GM19328 (cell line): ENCODE data around the gene DGKD.
A peak's percentile ranks its signal among the peaks of the same experiment; 100 is the strongest.

Experiments used
- ATAC-seq: cut with Tn5 transposase; IDR thresholded peaks from one replicate; pipeline ENCODE4 v1.9.1; 2021; ENCODE audit warnings: mild to moderate bottlenecking, moderate library complexity; ENCODE audit not compliant: unreplicated experiment

Gene DGKD

DNA sequence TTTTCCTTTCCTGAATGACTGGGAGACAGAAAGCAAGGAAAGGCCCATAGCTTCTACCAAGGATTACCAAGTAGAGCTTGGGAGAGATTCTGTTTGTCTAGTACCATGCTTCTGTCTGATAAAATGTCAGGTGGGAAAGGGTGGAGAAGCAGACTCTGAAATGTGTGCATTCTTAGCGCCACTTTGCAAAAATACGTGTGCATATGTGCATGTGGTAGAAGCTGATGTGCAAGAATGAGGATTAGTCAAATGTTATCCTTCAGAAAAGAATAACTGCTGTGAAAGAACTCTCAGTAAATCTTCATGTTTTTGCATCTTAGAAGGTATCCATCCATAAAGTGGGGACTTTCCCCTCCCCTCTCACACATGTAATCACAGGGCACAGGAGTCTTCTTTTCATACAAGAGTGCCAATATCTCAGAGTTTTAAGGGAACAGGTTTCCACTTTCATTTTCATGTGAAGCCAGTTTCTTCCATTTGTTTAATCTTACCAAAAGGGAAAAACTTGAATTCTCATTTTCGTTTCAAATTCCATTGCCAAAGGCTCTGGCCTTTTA is 15.4 kb upstream of the DGKD start:
- no peak for ATAC-seq

GRCh38 chr2:233339427-233339826 is 14.9 kb upstream of the DGKD start:
- no peak for ATAC-seq

- no peak for ATAC-seq
Measured at GRCh38 chr2:233341296-233341695, 13.0 kb upstream of the DGKD start.

DNA sequence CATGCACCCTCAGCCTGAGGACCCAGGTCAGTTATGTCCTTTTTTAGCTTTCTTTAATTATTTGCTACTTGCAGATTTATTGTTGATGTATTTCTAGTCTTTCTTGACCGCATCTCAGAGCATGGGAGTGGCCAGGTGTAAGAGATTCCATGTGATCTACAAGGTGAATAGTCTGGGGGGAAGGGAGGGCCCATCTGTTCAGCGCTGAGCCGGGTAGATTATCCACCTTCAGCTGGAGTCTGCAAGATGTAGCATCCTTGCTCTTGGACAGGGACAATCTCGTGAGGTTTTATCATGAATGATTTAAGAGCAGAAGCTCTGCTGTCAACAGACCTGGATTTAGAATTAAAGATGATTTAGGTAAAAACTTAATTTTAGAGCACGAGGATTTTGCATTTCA is 12.0 kb upstream of the DGKD start:
- ATAC-seq: no peak

DNA sequence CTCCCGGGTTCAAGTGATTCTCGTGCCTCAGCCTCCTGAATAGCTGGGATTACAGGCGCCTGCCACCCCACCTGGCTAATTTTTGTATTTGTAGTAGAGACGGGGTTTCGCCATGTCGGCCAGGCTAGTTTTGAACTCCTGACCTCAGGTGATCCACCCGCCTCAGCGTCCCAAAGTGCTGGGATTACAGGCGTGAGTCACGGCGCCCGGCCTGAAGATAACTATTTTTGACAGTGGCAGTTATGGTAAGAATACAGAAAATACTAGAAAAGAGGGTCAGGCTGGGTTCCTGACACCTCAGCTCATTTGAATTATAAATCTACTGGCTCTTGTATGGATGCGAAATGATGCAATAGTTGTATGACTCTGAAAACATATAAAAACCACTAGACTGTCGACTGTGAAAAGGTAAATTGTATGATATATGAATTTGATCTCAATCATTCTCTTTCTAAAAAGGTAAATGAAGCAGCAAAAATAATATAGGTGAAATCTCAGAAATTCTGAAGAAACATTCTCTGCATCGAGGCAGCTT is 11.1 kb upstream of the DGKD start:
- ATAC-seq: no peak

DNA sequence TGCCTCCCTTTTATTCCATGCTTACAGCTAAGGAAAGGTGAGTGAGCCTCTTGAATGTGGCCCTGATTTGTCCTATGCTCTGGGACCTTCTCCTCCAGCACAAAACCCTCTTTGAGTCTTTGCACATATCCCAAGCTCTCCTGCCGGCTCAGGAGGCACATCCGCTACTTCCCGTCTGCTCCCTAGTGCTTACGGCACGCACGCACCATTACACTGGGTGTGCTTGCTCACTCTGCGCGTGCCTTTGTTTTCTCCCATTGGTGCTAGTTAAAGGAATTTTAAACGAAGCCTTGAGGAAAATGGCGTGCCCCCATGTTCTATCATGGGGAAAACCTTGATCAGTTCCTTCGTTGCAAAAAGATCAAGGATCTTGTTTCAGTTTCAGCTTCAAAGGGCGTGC is 7.9 kb upstream of the DGKD start:
- ATAC-seq: no peak

- no peak for ATAC-seq
Measured at GRCh38 chr2:233346930-233347329, 7.4 kb upstream of the DGKD start.

DNA sequence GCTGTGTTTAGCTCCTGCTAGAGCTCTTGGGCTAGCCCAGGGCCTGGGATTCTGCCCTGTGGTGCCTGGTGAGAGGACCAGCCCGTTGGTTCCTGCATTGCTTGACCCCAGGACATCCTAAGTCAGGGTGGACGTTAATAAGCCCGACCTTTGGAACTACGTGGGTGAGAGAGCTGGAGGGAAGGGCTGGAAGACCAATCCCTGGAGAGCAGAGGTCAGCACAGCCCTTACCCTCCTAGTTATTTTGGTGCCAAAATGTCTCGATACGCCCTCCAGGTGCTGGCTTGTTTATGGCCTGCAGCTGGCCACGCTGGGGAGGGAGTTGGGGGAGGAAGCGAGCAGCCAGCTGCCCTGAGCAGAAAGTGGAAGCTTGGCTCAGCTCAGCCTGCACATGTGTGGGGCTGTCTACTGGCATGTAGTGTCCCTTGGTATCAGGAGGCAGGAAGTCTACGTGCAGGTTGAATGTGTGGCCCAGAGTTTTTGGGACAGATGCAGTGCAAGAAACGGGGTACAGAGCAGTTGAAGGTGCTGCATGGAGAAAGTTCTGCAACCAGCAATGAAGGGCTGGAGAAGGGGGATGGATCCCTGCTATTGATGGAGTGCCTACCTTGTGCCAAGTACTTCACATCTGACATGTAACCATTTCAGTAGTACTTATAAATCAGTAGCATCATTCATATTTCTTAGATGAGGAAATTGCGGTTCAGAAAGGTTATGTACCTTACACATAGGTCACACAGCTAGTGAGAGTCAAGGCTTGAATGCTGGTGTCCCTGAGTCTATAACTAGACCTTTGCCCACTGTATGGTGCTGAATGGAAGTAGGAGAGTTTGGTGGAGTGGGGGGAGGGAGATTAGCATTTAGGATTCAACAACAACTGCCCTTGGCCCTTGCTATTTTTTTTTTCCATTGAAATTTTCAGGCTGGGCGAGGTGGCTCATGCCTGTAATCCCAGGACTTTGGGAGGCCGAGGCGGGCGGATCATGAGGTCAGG is 5.0 kb upstream of the DGKD start:
- no peak for ATAC-seq

DNA sequence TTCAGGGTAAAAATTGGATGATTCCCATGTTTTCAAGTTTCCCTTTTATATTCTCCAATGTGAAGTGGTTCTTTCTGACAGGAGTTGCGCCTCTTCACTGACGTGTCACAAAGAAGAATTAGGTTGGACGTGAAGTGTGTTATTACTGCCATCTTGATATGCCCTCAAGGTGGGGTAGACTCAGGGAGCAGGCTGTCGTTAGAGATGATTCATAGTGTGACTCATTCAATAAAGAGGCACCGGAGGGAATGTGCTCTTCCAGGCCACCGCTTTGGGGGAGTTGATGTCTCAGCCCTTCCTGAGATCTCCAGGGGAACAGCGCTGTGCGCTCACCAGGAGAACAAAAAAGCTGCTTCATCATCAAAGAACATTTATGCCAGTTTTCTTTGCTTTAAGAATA is 3.6 kb upstream of the DGKD start:
- ATAC-seq: no peak

GRCh38 chr2:233351423-233351822 is 2.9 kb upstream of the DGKD start:
- no peak for ATAC-seq

- ATAC-seq: no peak
Measured at GRCh38 chr2:233352141-233352842, 2.0 kb upstream of the DGKD start.

GRCh38 chr2:233353101-233353768 is 1.1 kb upstream of the DGKD start:
- no peak for ATAC-seq

GRCh38 chr2:233354500-233354924 is 218 bp downstream of the DGKD start:
- peak; percentile 39 for ATAC-seq

- no peak for ATAC-seq
Measured at GRCh38 chr2:233354971-233355574, 779 bp downstream of the DGKD start.

- ATAC-seq: no peak
Measured at GRCh38 chr2:233355916-233356315, 1.6 kb downstream of the DGKD start.

DNA sequence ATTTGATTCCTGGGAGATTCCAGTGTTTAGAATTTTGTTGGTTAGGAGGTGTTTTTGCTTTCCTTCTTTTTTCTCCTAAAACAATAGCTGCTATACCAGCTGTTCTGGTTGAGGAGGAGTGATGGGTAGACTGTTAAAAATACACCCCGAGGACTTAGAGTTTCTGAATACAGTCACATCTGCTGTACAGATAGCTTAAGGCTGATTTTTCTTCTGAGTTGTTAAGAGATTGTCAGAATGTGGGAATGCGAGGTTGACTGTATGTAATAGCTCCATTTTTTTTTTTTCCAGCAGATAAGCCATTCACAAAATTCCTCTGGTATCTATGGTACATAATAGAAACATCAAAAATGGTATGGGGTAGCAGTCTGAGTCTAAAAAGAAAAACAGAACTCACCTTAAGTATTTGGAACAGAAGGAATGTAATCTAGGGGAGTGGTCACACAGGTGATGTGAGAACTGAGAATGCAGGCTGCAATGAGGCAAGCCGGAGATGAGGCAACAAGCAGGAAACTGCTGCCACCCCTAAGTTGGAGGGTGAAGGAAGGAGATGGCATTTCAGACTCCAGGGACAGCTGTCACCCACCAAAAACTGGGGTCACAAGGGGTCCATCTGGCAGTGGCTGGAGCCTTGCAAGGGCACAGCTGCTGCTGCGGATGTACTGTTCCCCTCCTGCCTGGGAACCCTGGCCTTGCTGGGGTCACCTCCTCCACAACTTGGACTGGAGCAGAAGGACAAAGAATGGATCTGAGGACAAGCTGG is 2.4 kb downstream of the DGKD start:
- no peak for ATAC-seq

DNA sequence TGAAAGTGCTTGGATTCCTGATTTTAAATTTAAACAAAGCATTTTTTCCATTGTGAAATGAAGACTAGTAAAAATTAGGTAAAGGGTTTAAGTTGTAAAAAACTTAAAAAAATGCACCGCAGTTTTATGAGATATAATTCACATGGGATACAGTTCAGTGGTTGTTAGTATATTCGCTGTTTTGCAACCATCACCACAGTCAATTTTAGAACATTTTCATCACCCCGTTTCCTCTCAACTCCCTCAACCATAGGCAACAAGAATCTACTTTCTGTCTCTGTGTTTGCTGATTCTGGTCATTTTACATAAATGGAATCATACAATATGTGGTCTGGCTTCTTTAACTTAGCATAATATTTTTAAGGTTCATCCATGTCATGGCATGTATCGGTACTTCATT is 4.0 kb downstream of the DGKD start:
- ATAC-seq: no peak

- no peak for ATAC-seq
Measured at GRCh38 chr2:233358947-233359346, 4.7 kb downstream of the DGKD start.

- no peak for ATAC-seq
Measured at GRCh38 chr2:233359823-233360222, 5.5 kb downstream of the DGKD start.

GRCh38 chr2:233360771-233361176 is 6.5 kb downstream of the DGKD start:
- ATAC-seq: no peak
